HG02938 (cell line): ENCODE data around the gene QRFP.
"Not testable (repeated sequence)": the region's sequence is repeated elsewhere in the genome, so short reads cannot be mapped to it uniquely, and the experiment has no call there.

Experiments
- ATAC-seq: cut with Tn5 transposase; IDR thresholded peaks from one replicate; pipeline ENCODE4 v1.9.1; 2021; ENCODE audit warnings: mild to moderate bottlenecking, moderate library complexity; ENCODE audit not compliant: unreplicated experiment

QRFP gene

GRCh38 chr9:130920233-130920632 is 23.6 kb upstream of the QRFP start:
- no peak for ATAC-seq

- ATAC-seq: no peak
Observed at GRCh38 chr9:130919559-130920145, 23.0 kb upstream of the QRFP start.

GRCh38 chr9:130918826-130919558 is 22.4 kb upstream of the QRFP start:
- no peak for ATAC-seq

- ATAC-seq: no peak
Observed at GRCh38 chr9:130918101-130918825, 21.7 kb upstream of the QRFP start.

GRCh38 chr9:130917168-130917960 is 20.8 kb upstream of the QRFP start:
- ATAC-seq: no peak

GRCh38 chr9:130915096-130915447 is 18.5 kb upstream of the QRFP start:
- no peak for ATAC-seq

- no peak for ATAC-seq
Observed at GRCh38 chr9:130914417-130915095, 17.9 kb upstream of the QRFP start.

- ATAC-seq: no peak
Observed at GRCh38 chr9:130913599-130914416, 17.2 kb upstream of the QRFP start.

- ATAC-seq: no peak
Observed at GRCh38 chr9:130912932-130913598, 16.5 kb upstream of the QRFP start.

GRCh38 chr9:130911254-130912049 is 14.8 kb upstream of the QRFP start:
- no peak for ATAC-seq

- not testable (repeated sequence) for ATAC-seq
Observed at GRCh38 chr9:130910670-130911069, 14.1 kb upstream of the QRFP start.

GRCh38 chr9:130910041-130910440 is 13.4 kb upstream of the QRFP start:
- not testable (repeated sequence) for ATAC-seq

GRCh38 chr9:130908878-130909355 is 12.3 kb upstream of the QRFP start:
- ATAC-seq: no peak

GRCh38 chr9:130908146-130908877 is 11.7 kb upstream of the QRFP start:
- ATAC-seq: no peak

- ATAC-seq: no peak
Observed at GRCh38 chr9:130906735-130907416, 10.3 kb upstream of the QRFP start.

- ATAC-seq: no peak
Observed at GRCh38 chr9:130905902-130906734, 9.5 kb upstream of the QRFP start.
